Panc1 (cell line): ENCODE measurements around the gene LRRC47. TPM values are rescaled to one million over a fixed set of nuclear protein-coding genes. Genes with fewer than 3 reads are reported as not detected.
A peak's percentile ranks its signal among the peaks of the same experiment; 100 is the strongest.

Experiments
- ATAC-seq: fragments of 200-7000 bp; cut with Tn5 transposase; 2 replicates; pipeline ENCODE4 v1.9.1; 2020; ENCODE audit warnings: mild to moderate bottlenecking, moderate library complexity
- BruUV-seq: library from RNA; stranded (reverse); fragments of 400-500 nt; replicated peaks from 2 replicates; lab custom pipeline; 2021; lab: Mats Ljungman, UMichigan
- CTCF ChIA-PET: fragments of 300-600 bp; sonication (Branson Sonifier 250); formaldehyde crosslinking; loops from one replicate; lab custom pipeline; 2022; ENCODE audit warnings: antibody characterized with exemption; lab: Charles Lee
- POLR2A ChIA-PET: fragments of 300-600 bp; sonication (Branson Sonifier 250); formaldehyde crosslinking; loops from one replicate; lab custom pipeline; 2022; ENCODE audit warnings: antibody characterized with exemption; lab: Charles Lee
- DNase-seq: peaks from one replicate; pipeline ENCODE4 v3.0.0-alpha.2; 2010; ENCODE audit warnings: low read depth, low spot score
- H3K27ac ChIP-seq: 2 replicates; pipeline ENCODE4 v1.5.1; 2011; ENCODE audit warnings: mild to moderate bottlenecking, low read length, inconsistent platforms
- H3K27me3 ChIP-seq: fragments of 200-500 bp; sonication (Bioruptor generic); 2 replicates; pipeline ENCODE4 v1.6.0; 2014; ENCODE audit warnings: low read length, inconsistent platforms; ENCODE audit not compliant: control insufficient read depth, insufficient read depth
- H3K36me3 ChIP-seq: fragments of 200-500 bp; sonication (Bioruptor generic); 2 replicates; pipeline ENCODE4 v1.5.1; 2014; ENCODE audit warnings: inconsistent platforms, mild to moderate bottlenecking, low read length, moderate library complexity; ENCODE audit not compliant: control insufficient read depth, insufficient read depth
- H3K4me1 ChIP-seq: 2 replicates; pipeline ENCODE4 v1.5.1; 2011; ENCODE audit warnings: inconsistent platforms, mild to moderate bottlenecking, low read length, moderate library complexity; ENCODE audit not compliant: control insufficient read depth, insufficient read depth
- H3K4me3 ChIP-seq, 2 experiments: 2 replicates each; pipeline ENCODE4 v1.5.1; 2011 to 2012; ENCODE audit warnings: low read depth in 2 of 2, low read length in 2 of 2, mild to moderate bottlenecking in 2 of 2, inconsistent platforms in 1 of 2, moderate library complexity in 1 of 2
- H3K9me3 ChIP-seq: fragments of 200-500 bp; sonication (Bioruptor generic); 2 replicates; pipeline ENCODE4 v1.5.1; 2014; ENCODE audit warnings: low read depth, mild to moderate bottlenecking, inconsistent platforms, low read length, moderate library complexity; ENCODE audit not compliant: control insufficient read depth, insufficient read depth
- POLR2AphosphoS5 ChIP-seq: IDR thresholded peaks from 2 replicates; pipeline ENCODE4 v1.6.1; 2012; ENCODE audit warnings: mild to moderate bottlenecking, low read depth, low read length, moderate library complexity
- REST ChIP-seq, 2 experiments: IDR thresholded peaks; 2 replicates each; pipeline ENCODE4 v1.6.1; 2011 to 2012; ENCODE audit warnings: low read depth in 2 of 2, control low read depth in 1 of 2, low read length in 1 of 2, mild to moderate bottlenecking in 1 of 2, moderate library complexity in 1 of 2; ENCODE audit not compliant: insufficient read depth in 1 of 2
- SIN3A ChIP-seq: IDR thresholded peaks from 2 replicates; pipeline ENCODE4 v1.6.1; 2012; ENCODE audit warnings: low read depth, mild to moderate bottlenecking, low read length, moderate library complexity, borderline replicate concordance; ENCODE audit not compliant: insufficient read depth
- TCF7L2 ChIP-seq: IDR thresholded peaks from 2 replicates; pipeline ENCODE4 v1.6.1; 2011; ENCODE audit warnings: mild to moderate bottlenecking, low read depth, low read length, inconsistent platforms
- in situ Hi-C: cut with HindIII; loops from 2 replicates; pipeline ENCODE4 v1.10.0; 2016; ENCODE audit warnings: low sequenced_read_pairs, low pct_unique_long_range_greater_than_20kb
- intact Hi-C: fragments of 100-400 bp; cut with micrococcal nuclease; formaldehyde crosslinking; loops from one replicate; pipeline ENCODE4 v1.10.0; 2022; ENCODE audit not compliant: unreplicated experiment
- total RNA-seq: library from RNA; stranded (reverse); gene quantifications from one replicate; pipeline ENCODE4 v1.2.1, GENCODE V29; 2021; ENCODE audit not compliant: unreplicated experiment
- TF ChIP-seq, protein P1 (sequence below): fragments of 450-650 bp; IDR thresholded peaks from 2 replicates; pipeline ENCODE4 v1.5.1; 2017; ENCODE audit warnings: mild to moderate bottlenecking

The LRRC47 gene
- total RNA-seq, 1 experiment from 2014 or later, result 51.0 TPM

- intact Hi-C loops (no loop called here), in situ Hi-C loops (no loop called here)
- no peak for DNase-seq
- no TSS peak for BruUV-seq
- ChIA-PET POLR2A (no interaction called here), CTCF (no interaction called here)
- Histone ChIP-seq H3K36me3 (no peaks in the 10 kb centered on the region), H3K27ac (no peak overlapping the region), H3K4me3 (no peak overlapping the region), H3K27me3 (no peaks in the 10 kb centered on the region), H3K4me1 (no peaks in the 10 kb centered on the region), H3K9me3 (no peaks in the 10 kb centered on the region)
- ATAC-seq, result no peak
- TF ChIP-seq, protein P1, sequence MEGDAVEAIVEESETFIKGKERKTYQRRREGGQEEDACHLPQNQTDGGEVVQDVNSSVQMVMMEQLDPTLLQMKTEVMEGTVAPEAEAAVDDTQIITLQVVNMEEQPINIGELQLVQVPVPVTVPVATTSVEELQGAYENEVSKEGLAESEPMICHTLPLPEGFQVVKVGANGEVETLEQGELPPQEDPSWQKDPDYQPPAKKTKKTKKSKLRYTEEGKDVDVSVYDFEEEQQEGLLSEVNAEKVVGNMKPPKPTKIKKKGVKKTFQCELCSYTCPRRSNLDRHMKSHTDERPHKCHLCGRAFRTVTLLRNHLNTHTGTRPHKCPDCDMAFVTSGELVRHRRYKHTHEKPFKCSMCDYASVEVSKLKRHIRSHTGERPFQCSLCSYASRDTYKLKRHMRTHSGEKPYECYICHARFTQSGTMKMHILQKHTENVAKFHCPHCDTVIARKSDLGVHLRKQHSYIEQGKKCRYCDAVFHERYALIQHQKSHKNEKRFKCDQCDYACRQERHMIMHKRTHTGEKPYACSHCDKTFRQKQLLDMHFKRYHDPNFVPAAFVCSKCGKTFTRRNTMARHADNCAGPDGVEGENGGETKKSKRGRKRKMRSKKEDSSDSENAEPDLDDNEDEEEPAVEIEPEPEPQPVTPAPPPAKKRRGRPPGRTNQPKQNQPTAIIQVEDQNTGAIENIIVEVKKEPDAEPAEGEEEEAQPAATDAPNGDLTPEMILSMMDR, result no peak
- TF ChIP-seq POLR2AphosphoS5, result no peak
- no peak for TF ChIP-seq TCF7L2
- TF ChIP-seq SIN3A, result no peak
- TF ChIP-seq REST (IDR thresholded peaks at IDR 0.05; ENCODE audit: insufficient read depth in 1 of 2, low read depth in 2 of 2, low read length in 1 of 2), result no peak
These were observed 24.0 kb upstream of the LRRC47 start for GRCh38 chr1:3820316-3820715.

- Histone ChIP-seq H3K27ac (no peak overlapping the region), H3K4me3 (no peak overlapping the region), H3K4me1 (no peaks in the 10 kb centered on the region), H3K36me3 (no peaks in the 10 kb centered on the region), H3K9me3 (no peaks in the 10 kb centered on the region), H3K27me3 (no peaks in the 10 kb centered on the region)
- in situ Hi-C loops (no loop called here), intact Hi-C loops (no loop called here)
- no peak for DNase-seq
- BruUV-seq, result no TSS peak
- no peak for ATAC-seq
- POLR2A ChIA-PET, result no interaction called here
- CTCF ChIA-PET, result no interaction called here
- no peak for TF ChIP-seq TCF7L2
These were observed 23.5 kb upstream of the LRRC47 start for GRCh38 chr1:3819771-3820200.

- no peak overlapping the region for H3K27ac ChIP-seq
- no TSS peak for BruUV-seq
- ChIA-PET CTCF (no interaction called here), POLR2A (no interaction called here)
- H3K36me3 ChIP-seq, result no peaks in the 10 kb centered on the region
- no peaks in the 10 kb centered on the region for H3K27me3 ChIP-seq
- intact Hi-C loops (no loop called here), in situ Hi-C loops (no loop called here)
- H3K4me3 ChIP-seq, result no peak overlapping the region
- no peaks in the 10 kb centered on the region for H3K4me1 ChIP-seq
- ATAC-seq, result peak; percentile 10; the same call in 1 of the 2 replicates
- no peak for DNase-seq
- TF ChIP-seq TCF7L2 (no peak), SIN3A (no peak)
- H3K9me3 ChIP-seq, result no peaks in the 10 kb centered on the region
These were observed 21.7 kb upstream of the LRRC47 start for GRCh38 chr1:3817821-3818597.
